Ovary (tissue), 3 donors: Measurements from ENCODE around the gene C11orf91.

ENCODE experiments used
- CTCF ChIP-seq, 3 donors: fragments of 450-650 bp in 2 of 3; fragments of 200-600 bp in 1 of 3; IDR thresholded peaks; one replicate each; pipeline versions ENCODE4 v1.5.1 to v1.8.0; 2016 to 2022; ENCODE audit warnings: antibody characterized with exemption in 3 of 3, mild to moderate bottlenecking in 1 of 3
- POLR2A ChIP-seq: fragments of 450-650 bp; IDR thresholded peaks from one replicate; pipeline ENCODE4 v1.6.1; 2017; ENCODE audit warnings: antibody characterized with exemption, mild to moderate bottlenecking, moderate library complexity
- donor health status: DM: no; HTN: no; CAD: no.

GRCh38 chr11:33741806-33742205 is 41.2 kb upstream of the C11orf91 start:
- no peak for TF ChIP-seq POLR2A
- no peak for TF ChIP-seq CTCF (IDR thresholded peaks at IDR 0.05)
